Measurements from ENCODE around the gene CLCN7. TPM values are rescaled to one million over a fixed set of nuclear protein-coding genes. Genes with fewer than 3 reads are reported as not detected.

CLCN7 gene
- total RNA-seq, 1 donor from 2014 or later, result 100 TPM

- DNase-seq (ENCODE audit: extremely low read depth, low read depth, low spot score), result no peak
Observed at GRCh38 chr16:1502092-1503004, 27.5 kb upstream of the CLCN7 start.

GRCh38 chr16:1501630-1502029, 26.8 kb upstream of the CLCN7 start:
- no peak for DNase-seq (ENCODE audit: extremely low read depth, low read depth, low spot score)

- no peak for DNase-seq (ENCODE audit: extremely low read depth, low read depth, low spot score)
Observed at GRCh38 chr16:1500465-1501150, 25.8 kb upstream of the CLCN7 start.

- no peak for DNase-seq (ENCODE audit: extremely low read depth, low read depth, low spot score)
Observed at GRCh38 chr16:1499756-1500464, 25.1 kb upstream of the CLCN7 start.

GRCh38 chr16:1498899-1499676, 24.3 kb upstream of the CLCN7 start:
- no peak for DNase-seq (ENCODE audit: extremely low read depth, low read depth, low spot score)

DNA sequence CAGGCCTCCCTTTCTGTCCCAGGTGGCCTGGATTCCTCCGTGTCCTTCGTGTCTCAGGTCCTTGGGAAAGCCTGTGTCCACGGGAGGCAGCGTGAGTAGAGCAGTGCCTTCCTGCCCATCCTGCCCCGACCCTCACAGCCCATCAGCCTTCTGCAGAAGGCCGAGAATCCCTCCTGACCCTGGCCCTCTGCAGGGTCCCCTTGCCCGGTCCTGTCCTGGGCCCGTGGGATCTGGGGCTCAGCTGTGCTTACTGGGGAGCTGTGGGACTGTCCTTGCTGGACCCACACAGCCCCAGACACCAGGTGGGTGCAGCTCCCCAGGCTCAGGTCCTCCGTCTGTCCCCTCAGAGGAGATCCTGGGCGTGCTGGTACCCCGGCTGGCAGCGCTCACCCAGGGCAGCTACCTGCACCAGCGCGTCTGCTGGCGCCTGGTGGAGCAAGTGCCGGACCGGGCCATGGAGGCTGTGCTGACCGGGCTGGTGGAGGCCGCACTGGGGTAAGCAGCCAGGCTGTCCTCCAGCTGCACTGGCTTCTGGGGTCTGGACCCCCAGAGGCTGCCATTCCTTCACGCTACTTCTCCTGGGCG, 22.3 kb upstream of the CLCN7 start:
- no peak for DNase-seq (ENCODE audit: extremely low read depth, low read depth, low spot score)

DNA sequence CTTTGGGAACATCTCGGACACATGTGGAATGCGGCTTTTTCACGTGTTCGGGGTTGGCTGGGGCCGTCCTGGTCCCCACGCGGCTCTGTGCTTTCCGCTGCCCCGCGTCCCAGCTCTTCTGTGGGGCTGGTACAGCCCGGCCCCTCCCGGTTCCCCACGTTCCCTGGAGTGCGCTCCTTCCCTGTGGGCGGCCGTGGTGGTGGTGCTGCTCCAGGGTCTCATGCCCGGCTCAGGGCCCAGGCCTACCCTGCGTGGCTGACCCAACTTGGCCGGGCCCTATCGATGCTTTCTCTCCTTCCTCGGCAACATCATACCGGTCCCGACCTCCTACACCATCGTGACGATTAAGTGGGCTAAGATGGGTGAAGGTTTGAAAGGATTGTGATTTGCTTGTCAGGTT, 21.6 kb upstream of the CLCN7 start:
- no peak for DNase-seq (ENCODE audit: extremely low read depth, low read depth, low spot score)

DNA sequence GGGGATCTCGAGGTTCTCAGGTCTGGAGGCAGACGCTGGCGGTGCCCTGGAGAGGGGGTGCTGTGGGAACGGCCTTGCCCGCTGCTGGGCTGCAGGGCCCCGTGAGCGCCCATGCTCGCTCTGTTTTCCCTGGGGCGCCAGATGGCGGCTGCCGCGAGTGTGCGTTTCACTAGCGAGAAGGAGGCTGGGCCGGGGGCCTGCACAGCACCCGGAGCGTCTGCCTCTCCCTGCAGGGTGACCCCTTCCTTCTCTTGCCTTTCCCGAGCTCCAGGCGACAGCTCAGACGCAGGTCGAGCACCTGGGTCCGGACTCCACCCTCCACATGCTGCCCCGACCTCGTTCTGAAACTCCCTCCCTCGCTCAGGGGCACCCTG, 21.0 kb upstream of the CLCN7 start:
- DNase-seq (ENCODE audit: extremely low read depth, low read depth, low spot score), result no peak

GRCh38 chr16:1495211-1495888, 20.5 kb upstream of the CLCN7 start:
- DNase-seq (ENCODE audit: extremely low read depth, low read depth, low spot score), result no peak

GRCh38 chr16:1494711-1495110, 19.9 kb upstream of the CLCN7 start:
- DNase-seq (ENCODE audit: extremely low read depth, low read depth, low spot score), result no peak

DNA sequence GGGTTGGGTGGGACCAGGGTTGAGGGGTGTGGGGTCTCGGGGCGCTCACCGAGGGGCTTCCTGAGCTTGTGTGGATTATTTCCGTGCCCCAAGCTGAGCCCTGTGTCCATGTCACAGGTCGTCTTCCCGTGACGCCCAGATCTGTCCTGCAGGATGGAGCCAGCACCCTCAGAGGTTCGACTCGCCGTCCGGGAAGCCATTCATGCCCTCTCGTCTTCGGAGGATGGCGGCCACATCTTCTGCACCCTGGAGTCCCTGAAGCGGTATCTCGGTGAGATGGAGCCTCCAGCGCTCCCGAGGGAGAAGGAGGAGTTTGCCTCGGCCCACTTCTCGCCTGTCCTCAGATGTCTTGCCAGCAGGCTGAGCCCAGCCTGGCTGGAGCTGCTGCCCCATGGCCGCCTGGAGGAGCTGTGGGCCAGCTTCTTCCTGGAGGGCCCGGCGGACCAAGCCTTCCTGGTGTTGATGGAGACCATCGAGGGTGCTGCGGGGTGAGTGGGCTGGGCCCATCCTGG, 19.4 kb upstream of the CLCN7 start:
- DNase-seq (ENCODE audit: extremely low read depth, low read depth, low spot score), result no peak

- DNase-seq (ENCODE audit: extremely low read depth, low read depth, low spot score), result no peak
Observed at GRCh38 chr16:1493746-1494094, 18.9 kb upstream of the CLCN7 start.

GRCh38 chr16:1492923-1493745, 18.3 kb upstream of the CLCN7 start, which contains the start of gene TELO2:
Gene TELO2 (plus strand): TSS chr16:1493360. CDS start chr16:1494282, 922 bp downstream.
- no peak for DNase-seq (ENCODE audit: extremely low read depth, low read depth, low spot score)

GRCh38 chr16:1492082-1492922, 17.5 kb upstream of the CLCN7 start:
- no peak for DNase-seq (ENCODE audit: extremely low read depth, low read depth, low spot score)

- no peak for DNase-seq (ENCODE audit: extremely low read depth, low read depth, low spot score)
Observed at GRCh38 chr16:1491327-1491726, 16.5 kb upstream of the CLCN7 start.

DNA sequence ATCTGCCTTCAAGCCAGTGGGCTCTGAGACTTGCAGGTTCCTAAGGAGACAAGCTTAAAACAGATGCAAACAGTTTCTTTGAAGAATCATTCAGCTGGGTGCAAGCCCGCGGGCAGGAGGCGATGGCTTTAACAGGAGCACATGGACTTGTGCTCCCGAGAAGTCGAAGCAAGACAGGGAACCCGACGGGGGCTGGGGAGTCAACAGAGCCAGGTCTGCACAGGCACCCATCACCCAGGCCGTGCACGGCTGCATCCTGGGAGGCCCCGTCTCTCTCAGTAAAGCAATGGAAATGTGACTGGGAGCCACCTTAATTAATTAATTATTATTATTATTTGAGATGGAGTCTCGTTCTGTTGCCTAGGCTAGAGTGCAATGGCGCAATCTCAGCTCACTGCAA, 14.2 kb upstream of the CLCN7 start:
- DNase-seq (ENCODE audit: extremely low read depth, low read depth, low spot score), result no peak

DNA sequence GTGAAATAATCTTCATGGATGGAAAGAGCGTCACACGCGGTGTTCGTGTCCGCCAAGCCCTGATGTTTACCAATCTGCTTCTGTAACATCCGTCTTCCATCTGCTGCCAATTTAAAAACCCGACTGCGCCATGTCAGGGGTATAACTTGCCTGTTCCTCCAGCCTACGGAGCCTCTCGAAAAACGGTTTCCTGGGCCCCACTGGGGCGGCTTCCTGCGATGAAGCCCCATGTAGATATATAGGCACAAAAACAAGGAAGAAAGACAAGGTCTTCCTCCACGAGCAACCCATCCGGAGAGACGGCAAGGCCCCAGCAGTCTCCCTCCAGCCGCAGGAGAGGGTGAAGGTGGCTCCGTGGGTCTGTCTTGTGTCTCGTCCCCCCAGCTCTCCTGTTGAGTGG, 13.8 kb upstream of the CLCN7 start, which contains the start of gene PTX4:
Gene PTX4 (minus strand): TSS at position 326 of the 400 bp plus-strand sequence. CDS start 35 bp downstream, at position 291.
- no peak for DNase-seq (ENCODE audit: extremely low read depth, low read depth, low spot score)

All from glomerular endothelial cell (primary cell).